ENCODE results near the gene HIRA. TPM values are rescaled to one million over a fixed set of nuclear protein-coding genes. Genes with fewer than 3 reads are reported as not detected.

The HIRA gene
- total RNA-seq, 1 experiment from 2014 or later, result 51.0 TPM

- H3K4me3 Mint-ChIP-seq, result no peak overlapping the region
- ChIA-PET CTCF (no interaction called here), POLR2A (no interaction called here)
- H3K9me3 Mint-ChIP-seq, result no peaks in the 10 kb centered on the region
- no peak for DNase-seq (ENCODE audit: low spot score)
- no peaks in the 10 kb centered on the region for H3K4me1 Mint-ChIP-seq
- H3K27me3 Mint-ChIP-seq (ENCODE audit: low read depth), result no peaks in the 10 kb centered on the region
- ATAC-seq, result no peak
- H3K27ac Mint-ChIP-seq, result no peak overlapping the region
- peaks cover 40% of the 10 kb centered on the region for H3K36me3 Mint-ChIP-seq
- TF ChIP-seq AFF4 (CRISPR knock-in tag; IDR thresholded peaks at IDR 0.05; ENCODE audit: borderline replicate concordance) (no peak), E2F1 (CRISPR knock-in tag; IDR thresholded peaks at IDR 0.05) (no peak), AR (CRISPR knock-in tag; IDR thresholded peaks at IDR 0.05) (no peak), USF2 (CRISPR knock-in tag; IDR thresholded peaks at IDR 0.05) (no peak)
- TF ChIP-seq, protein P1, sequence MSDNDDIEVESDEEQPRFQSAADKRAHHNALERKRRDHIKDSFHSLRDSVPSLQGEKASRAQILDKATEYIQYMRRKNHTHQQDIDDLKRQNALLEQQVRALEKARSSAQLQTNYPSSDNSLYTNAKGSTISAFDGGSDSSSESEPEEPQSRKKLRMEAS (CRISPR knock-in tag; IDR thresholded peaks at IDR 0.05), result no peak
These were observed 30.1 kb downstream of the HIRA start for GRCh38 chr22:19401483-19401882.

DNA sequence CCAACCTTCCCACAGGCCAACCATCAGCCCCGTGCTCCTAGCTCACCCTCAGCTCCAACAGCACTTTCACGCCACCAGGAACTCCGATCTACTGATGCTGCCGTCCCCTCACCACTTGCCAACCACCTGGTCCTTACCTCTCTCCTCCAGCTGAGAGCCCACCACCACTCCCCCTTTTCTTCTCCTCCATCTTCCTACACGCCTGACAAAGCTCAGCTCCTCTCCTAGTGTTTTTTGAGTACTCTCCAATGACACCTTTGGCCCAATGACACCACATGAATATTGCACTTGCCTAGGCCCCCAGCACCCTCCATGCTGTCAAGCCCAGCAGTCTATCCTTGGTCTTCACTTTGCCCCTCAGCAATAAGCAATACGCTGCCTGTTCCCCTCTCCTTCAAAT is 30.7 kb downstream of the HIRA start:
- POLR2A ChIA-PET, result no interaction called here
- H3K4me3 Mint-ChIP-seq, result no peak overlapping the region
- no peaks in the 10 kb centered on the region for H3K9me3 Mint-ChIP-seq
- no peaks in the 10 kb centered on the region for H3K27me3 Mint-ChIP-seq (ENCODE audit: low read depth)
- DNase-seq (ENCODE audit: low spot score) (no peak), ATAC-seq (no peak)
- H3K4me1 Mint-ChIP-seq, result no peaks in the 10 kb centered on the region
- peaks cover 36% of the 10 kb centered on the region for H3K36me3 Mint-ChIP-seq
- H3K27ac Mint-ChIP-seq, result no peak overlapping the region
- CTCF ChIA-PET, result no interaction called here
- no peak for TF ChIP-seq ZNF232 (CRISPR knock-in tag; IDR thresholded peaks at IDR 0.05)
- TF ChIP-seq MXD4 (CRISPR knock-in tag; IDR thresholded peaks at IDR 0.05; ENCODE audit: borderline replicate concordance), result no peak
- no peak for TF ChIP-seq PRRX2 (CRISPR knock-in tag; IDR thresholded peaks at IDR 0.05)
- TF ChIP-seq HMGXB4 (CRISPR knock-in tag; IDR thresholded peaks at IDR 0.05), result no peak
- TF ChIP-seq FOXP4 (CRISPR knock-in tag; IDR thresholded peaks at IDR 0.05), result no peak
- no peak for TF ChIP-seq CBFB (CRISPR knock-in tag; IDR thresholded peaks at IDR 0.05; ENCODE audit: low read depth)
- TF ChIP-seq USF2 (CRISPR knock-in tag; IDR thresholded peaks at IDR 0.05), result no peak
- no peak for TF ChIP-seq ZNF532 (CRISPR knock-in tag; IDR thresholded peaks at IDR 0.05; ENCODE audit: borderline replicate concordance)
- TF ChIP-seq IRF2 (CRISPR knock-in tag; IDR thresholded peaks at IDR 0.05; ENCODE audit: borderline replicate concordance, low read depth), result no peak
